Adrenal gland (tissue), 5 donors: Measurements from ENCODE around the gene LMNTD1.

Experiments
- POLR2A ChIP-seq, 2 donors: fragments of 450-650 bp; IDR thresholded peaks; one replicate each; pipeline ENCODE4 v1.6.1; 2017; ENCODE audit warnings: antibody characterized with exemption in 2 of 2, mild to moderate bottlenecking in 2 of 2, moderate library complexity in 1 of 2
- TF ChIP-seq, protein P1 (sequence below), 6 experiments: fragments of 450-650 bp in 4 of 6; fragments of 200-600 bp in 2 of 6; sonication (generic) in 1 of 6; IDR thresholded peaks; 1 replicate in 5 of 6; 2 replicates in 1 of 6; pipeline versions ENCODE4 v1.5.1 to v1.8.0; 2016 to 2021; ENCODE audit warnings: antibody characterized with exemption in 6 of 6, mild to moderate bottlenecking in 2 of 6, moderate library complexity in 1 of 6
- donor health status: DM: no; HTN: no; CAD: no.

- TF ChIP-seq, protein P1, sequence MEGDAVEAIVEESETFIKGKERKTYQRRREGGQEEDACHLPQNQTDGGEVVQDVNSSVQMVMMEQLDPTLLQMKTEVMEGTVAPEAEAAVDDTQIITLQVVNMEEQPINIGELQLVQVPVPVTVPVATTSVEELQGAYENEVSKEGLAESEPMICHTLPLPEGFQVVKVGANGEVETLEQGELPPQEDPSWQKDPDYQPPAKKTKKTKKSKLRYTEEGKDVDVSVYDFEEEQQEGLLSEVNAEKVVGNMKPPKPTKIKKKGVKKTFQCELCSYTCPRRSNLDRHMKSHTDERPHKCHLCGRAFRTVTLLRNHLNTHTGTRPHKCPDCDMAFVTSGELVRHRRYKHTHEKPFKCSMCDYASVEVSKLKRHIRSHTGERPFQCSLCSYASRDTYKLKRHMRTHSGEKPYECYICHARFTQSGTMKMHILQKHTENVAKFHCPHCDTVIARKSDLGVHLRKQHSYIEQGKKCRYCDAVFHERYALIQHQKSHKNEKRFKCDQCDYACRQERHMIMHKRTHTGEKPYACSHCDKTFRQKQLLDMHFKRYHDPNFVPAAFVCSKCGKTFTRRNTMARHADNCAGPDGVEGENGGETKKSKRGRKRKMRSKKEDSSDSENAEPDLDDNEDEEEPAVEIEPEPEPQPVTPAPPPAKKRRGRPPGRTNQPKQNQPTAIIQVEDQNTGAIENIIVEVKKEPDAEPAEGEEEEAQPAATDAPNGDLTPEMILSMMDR (IDR thresholded peaks at IDR 0.05) = no peak
- no peak for TF ChIP-seq POLR2A (IDR thresholded peaks at IDR 0.05)
Measured at GRCh38 chr12:25529738-25530137, 23.3 kb downstream of the LMNTD1 start.
